Hepatic stellate cell (primary cell): ENCODE measurements around the gene PDSS2.
"Not testable (repeated sequence)": the region's sequence is repeated elsewhere in the genome, so short reads cannot be mapped to it uniquely, and the experiment has no call there.

Experiments used
- DNase-seq: peaks from one replicate; pipeline ENCODE4 v3.0.0; 2011; ENCODE audit warnings: low spot score

Gene PDSS2

DNA sequence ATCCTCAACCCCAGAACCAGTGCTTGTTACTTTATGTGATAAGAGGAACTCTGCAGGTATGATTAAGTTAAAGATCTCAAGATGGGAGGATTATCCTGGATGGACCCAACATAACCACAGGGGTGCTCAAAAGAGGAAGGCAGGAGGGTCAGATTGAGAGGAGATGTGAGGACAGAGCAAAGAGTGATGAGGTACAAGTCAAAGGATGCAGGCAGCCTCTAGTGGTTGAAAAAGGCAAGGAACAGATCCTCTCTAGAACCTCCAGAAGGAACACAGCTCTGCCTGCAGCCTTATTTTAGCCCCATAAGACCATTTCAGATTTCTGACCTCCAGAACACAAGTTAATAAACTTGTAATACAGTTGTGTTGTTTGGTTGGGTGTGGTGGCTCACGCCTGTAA, 41.2 kb downstream of the PDSS2 start:
- DNase-seq, result peak; percentile 29

DNA sequence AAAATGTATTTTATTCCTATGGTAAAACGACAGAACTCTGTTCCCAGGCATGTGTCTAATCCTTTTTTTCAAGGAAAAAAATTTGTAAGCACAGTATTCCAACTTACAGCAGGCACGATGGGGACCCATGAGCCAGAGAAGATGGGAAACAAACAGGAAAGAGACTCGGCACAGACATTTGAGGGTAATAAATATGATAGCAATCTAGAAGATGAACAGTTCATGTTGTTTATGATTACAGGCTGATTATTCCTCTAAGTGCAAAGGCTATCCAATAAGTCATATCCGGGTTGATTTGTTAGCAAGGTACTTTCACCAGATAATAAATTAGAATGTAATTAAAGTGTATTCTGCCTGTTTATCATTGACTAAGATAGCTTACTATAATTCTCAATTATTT, 43.2 kb downstream of the PDSS2 start:
- no peak for DNase-seq

DNA sequence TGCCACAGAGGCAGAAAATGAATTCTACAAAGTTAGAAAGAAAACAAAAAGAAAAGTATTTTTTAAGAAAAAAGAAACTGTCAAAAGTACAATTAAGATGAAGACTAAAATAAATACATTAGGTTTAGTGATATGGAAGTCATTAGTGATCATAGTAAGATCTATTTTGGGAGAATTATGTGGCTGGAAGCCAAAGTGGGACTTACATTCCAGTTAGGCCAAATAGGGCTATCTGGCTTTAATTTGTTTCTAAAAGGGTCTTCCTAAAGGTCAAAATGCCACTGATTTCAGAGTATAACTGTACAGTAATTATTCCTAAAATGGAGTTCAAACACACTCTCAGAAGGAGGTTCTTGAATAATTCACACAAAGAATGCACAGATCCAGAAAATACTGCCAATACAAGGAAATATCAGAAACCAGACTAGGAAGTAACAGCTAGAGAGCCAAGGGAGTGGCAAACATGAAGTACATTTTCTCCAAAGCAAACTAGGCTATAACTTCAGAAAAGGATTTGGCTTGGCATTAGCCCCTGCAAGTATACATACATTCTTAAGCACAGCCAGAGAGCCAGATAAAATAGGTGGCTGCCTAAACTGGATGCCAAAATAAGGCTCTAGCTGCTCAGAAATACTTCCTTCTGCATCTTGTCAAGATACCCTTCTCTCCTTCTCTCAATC, 45.3 kb downstream of the PDSS2 start:
- no peak for DNase-seq

DNA sequence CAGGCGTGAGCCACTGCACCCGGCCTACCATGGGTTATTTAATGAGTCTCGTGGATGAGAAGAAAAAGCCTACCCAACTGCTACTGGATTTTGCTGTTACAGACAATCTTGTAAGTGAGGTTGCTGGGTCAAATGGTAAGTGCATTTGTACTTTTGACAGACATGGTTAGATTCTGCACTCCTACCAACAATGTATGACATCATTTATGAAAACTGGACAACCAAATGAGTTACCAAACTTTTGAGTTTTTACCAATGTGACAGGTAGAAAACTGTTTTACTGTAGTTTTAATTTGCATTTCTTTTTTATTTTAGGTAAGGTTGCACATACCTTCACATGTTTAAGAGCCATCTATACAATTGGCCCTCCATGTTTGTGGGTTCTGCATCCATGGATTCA, 48.2 kb downstream of the PDSS2 start:
- DNase-seq, result no peak

DNA sequence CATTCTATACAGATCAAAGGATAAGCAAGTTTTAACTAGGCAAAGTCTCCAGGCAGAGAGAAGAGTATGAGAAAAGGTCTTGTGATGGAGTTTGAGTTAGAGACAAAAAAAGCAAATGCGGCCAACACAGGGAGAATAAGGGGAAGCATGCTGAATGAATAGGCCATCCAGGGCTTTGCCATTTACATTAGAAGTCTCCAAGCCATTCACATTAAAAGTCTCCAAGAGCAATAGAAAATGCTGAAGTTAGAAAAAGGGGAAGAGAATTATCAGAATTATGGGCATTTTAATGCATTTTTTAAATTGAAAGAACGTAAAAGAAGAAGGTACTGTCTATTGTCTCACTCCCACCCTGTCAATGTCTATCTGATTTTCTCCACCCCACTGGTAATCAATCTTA, 49.4 kb downstream of the PDSS2 start:
- DNase-seq, result no peak

DNA sequence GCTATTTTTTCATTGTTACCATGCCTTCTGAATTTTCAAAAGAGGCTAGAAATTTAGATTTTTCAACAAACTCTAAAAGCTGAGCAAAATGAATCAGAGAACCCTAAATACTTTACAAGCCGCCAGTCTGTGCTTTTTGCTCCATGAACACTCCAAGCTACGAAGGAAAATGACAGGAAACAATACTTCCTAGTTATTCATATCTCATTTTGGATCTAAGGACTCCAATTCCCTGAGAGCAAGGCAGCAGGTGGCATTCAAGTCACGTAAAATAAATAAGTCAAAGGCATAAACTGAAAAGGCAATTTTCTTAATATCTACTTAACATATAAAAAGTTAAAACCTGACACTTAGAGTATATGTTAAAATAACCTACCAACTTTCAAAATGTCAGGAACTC, 50.6 kb downstream of the PDSS2 start:
- no peak for DNase-seq

DNA sequence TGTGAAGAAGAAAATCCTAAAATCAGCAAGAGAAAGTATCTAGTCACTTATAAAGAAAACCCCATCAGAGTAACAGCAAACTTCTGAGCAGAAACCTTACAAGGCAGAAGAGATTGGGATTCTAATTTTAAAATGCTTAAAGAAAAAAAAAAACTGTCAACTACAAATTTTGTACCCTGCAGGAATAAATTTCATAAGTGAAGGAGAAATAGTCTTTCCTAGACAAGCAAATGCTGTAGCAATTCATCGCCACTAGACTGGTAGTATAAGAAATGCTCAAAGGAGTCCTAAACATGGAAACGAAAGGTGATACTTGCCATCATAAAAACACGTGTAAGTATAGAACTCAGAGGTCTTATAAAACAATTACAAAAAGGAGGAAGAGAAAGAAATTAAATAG, 54.4 kb downstream of the PDSS2 start:
- no peak for DNase-seq

DNA sequence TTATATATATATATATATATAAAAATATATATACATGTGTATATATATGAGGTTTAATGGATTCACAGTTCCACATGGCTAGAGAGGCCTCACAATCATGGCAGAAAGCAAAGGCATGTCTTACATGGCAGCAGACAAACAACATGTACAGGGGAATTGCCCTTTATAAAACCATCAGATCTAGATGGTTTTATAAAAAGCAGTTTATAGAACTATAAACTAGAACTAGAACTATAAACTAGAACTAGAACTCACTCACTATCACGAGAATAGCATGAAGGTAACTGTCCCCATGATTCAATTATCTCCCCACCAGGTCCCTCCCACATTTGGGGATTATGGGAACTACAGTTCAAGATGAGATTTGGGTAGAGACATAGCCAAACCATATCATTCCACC, 56.8 kb downstream of the PDSS2 start:
- no peak for DNase-seq

DNA sequence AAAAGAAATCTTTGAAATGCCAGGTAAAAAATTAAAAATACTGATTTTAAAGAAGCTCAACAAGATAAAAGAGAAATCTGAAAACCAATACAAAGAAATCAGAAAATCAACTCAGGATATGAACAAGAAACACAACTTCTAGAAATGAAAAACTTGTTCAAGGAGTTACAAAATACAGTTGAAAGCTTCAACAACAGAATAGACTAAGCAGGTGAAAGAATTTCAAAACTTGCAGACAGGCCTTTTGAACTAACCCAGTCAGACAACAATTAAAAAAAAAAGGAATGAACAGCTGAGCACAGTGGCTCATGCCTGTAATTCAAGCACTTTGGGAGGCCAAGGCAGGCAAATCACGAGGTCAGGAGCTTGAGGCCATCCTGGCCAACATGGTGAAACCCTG, 57.8 kb downstream of the PDSS2 start:
- no peak for DNase-seq

DNA sequence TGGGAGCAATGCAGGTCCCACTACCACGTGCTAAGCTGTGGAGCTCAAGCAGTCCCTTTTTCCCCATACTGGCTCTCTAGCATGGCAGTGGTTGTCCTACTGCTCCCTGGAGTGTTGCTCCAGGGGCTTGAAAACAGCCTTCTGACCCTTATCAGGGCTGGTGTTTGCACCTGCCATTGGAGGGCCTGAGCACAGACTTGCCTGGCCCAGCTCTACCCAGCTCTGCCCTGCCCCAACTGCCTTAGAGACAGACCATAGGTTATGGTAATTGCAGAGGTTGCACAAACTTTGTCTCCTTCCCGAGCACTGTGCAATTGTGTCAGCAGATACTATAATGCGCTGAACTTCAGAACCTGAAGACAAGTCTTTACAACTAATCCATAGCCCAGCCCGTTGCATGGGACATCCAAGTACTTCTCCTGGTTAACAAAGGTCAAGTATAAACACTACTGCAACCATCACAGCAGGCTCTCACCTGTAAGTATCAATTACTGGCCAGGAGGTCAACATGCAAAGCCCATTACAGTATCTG, 58.7 kb downstream of the PDSS2 start:
- no peak for DNase-seq

DNA sequence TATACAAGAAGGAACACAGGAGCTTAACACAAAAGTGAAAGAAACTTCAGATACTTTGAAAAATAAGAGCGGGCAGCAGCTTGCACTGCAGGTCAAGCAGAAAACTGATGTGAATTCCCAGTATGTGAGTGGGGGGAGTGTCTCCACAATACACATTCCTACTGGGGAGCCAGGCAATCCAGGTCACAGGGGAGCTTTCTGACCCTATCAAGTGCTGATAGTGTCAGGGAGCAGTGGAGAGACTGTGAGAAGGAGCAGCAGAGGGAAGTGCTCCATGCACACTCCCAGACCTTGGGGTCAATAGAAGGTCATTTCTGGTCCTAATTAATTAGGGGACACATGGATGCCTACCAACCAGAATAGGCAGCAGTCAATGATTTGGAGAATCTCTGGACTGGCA, 59.4 kb downstream of the PDSS2 start:
- no peak for DNase-seq

DNA sequence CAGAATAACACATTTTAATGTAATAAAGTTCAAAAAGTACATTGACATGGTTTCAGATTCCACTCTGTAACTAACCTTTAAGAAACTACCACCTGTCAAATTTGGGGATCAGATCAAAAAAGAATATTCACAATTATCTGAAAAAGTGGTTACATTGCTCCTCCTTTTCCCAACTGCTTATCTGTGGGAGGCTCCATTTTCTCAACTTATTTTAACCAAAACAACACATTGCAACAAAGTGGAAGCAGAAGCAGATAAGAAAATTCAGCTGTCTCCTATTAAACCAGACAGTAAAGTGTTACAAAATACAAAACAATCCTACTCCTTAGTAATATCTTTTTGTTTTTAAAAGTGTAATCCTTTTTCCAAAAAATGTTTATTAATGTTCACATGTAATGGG, 61.4 kb downstream of the PDSS2 start:
- no peak for DNase-seq

DNA sequence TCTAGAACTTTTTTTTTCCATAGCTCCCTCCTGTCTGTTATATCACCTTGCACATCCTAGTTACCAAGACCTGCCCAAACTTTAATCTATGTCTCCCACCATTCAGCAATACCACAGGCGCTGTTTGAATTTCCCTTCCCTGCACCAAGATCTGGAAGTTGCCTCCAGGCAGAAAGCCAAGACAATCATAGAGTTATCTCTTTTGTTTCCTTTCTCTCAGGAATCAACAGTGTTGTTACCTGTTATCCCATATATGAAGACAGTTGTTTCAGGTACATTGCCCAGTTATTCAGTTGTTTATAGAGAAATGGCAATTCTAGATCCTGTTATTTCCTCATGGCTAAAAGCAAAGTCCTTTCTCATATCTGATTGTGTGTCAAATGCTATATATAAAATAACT, 63.2 kb downstream of the PDSS2 start:
- no peak for DNase-seq

DNA sequence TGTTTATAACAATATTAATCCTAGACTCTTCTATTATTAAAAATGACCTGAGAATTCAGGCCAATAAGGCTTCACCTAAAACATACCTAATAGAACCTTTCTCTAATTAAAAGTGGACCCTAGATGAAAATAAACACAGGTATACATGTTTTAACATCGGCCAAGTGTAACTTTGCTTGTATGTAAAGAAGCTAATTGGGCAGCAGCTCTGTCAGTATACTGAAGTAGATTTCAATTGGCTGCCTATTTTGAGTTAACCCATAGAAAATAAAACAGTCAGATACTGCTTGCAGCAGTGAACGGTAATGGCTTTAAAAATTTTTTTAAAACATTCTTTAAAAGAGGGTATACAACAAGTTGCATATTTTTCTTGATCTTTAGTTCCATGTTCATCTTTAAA, 67.3 kb downstream of the PDSS2 start:
- DNase-seq, result no peak

DNA sequence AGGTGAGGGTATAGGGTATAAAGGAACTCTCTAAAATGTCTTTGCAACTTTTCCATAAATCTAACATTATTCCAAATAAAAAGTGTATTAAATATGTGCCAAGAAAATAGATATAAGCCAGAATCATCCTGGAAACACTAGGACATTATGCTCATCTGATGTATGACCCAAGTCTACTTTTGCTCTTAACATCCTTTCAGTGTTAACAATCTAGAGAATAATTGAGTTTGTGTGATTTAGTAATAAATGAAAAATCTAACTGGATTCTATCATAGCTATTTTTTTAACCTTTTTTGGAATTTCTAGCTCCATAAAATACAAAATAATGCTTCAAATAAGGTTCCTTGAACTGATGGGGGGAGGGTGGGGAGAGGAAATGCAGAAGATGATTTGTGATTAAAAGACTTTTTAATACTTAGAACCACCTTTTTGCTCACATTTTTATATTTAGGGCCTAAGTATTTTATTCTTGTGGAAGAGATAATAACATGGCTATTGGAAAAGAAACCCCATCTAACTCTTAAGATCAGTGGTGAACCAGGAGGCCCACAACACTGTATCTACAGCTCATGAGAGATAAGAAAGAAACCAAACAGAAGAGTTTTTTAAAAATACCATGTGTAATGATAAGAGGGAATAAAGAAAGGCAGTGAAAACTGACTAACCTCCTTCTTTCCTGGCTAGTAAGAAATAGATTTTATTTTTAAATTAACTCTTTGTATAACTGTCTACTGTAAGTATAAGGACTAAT, 68.5 kb downstream of the PDSS2 start:
- no peak for DNase-seq

DNA sequence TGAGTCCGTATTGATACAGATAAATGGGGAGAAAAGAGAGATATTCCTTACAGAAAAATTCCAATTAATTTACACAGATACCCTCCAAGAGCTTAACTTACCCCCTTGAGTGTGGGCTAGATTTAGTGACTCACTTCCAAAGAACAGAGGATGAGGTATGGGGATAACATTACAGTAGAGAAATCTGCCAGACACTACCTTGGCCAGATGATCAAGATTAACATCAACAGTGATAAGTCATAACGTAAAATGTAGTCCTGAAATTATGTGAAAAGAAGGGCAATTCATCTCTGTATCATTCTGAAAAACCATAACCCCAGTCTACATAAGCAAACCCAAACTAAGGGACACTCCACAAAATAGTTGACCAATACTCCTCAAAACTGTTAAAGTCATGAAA, 69.3 kb downstream of the PDSS2 start:
- DNase-seq, result no peak

DNA sequence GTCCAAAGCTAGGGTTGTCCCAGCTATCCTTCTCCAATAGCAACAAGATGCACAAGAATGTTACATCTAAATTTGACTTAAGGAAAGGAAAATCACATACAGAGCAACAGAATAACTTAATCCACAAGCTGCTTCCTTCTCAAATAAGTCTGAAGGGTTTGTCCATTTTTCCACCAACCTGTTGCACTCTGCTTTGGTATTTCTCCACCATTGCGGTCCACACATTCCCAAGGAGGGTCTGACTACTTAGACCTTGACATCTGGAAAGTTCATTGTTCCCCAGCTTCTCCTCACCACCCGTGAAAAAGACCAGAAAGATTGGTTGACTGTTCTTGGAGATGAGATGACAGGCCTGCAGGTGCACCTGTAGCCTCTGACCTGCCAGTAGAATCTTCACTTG, 72.5 kb downstream of the PDSS2 start:
- DNase-seq, result no peak

DNA sequence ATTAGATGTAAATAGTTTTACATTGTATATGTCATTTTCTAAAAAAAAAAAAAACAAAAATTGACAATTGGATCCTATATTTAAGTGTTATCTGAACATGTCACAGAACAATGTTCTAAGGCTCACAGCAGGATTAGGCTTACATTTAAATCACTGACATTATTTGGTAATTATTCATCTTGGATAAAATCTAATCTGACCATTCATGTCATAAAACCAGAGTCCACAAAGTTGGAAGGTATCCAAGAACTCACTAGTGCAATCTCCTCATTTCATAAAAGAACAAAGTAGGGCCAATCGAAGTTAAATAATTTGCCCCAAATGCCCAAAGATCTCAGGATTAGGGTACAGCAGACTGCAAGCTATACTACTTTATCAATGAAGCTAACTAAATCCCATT, 73.0 kb downstream of the PDSS2 start:
- DNase-seq, result no peak

DNA sequence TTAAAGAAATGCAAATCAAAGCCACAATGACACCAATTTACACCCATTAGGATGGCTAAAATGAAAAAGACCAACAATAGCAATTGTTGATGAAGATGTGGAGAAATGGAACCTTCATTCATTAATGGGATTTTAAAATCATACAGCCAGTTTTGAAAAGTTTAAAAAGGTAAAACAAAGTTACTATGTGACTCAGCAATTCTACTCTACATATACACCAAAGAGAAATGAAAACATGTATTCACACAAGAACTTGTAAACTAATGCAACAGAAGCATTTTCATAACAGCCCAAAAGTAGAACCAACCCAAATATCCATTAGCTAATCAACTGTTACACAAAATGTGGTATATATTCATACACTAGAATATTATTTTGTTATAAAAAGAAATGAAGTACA, 75.7 kb downstream of the PDSS2 start:
- DNase-seq, result no peak

DNA sequence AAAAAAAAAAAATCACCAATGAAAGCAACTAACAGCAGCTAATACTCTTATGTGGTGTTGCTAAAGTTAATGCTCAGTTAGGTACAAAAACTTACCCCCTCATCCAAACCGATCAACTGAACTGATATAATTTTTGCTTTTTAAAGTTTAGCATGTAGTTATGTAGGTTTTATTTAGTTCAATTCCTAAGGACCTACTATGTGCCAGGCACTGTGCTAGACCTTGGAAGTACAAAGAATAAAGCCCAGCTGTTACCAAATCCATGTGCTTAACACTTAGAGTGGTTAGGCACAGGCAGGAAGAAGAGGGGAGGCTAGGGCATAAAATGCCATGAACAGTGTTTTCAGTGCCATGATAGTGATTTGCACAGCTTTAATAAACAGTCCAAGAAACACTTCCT, 85.1 kb downstream of the PDSS2 start:
- no peak for DNase-seq

DNA sequence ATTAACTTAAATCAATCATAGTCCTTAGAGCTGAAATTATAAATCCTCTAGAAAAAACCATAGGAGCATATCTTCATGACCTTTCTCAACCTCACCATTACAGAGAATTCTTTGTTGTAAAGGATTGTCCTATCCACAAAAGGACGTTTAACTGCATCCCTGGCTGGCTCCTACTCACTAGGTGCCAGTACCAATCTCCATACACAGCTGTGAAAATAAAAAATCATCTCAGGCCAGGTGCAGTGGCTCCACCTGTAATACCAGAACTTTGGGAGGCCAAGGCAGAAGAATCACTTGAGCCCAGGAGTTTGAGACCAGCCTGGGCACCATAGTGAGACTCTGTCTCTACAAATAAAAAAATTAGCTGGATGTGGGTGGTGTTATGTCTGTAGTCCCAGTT, 89.9 kb downstream of the PDSS2 start:
- DNase-seq, result no peak

DNA sequence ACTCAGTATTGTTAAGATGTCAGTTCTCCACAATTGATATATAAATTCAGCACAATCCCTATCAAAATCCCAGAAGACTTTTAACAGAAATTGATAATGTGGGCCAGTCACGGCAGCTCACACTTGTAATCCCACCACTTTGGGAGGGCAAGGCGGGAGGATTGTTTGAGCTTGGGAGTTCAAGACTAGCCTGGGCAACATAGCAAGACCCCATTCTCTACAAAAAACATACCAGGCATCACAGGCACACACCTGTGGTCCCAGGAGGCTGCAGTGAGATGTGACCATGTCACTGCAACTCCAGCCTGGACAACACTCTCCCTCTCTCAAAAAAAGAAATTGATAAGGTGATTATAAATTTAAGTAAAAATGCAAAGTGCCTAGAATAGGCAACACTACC, 90.9 kb downstream of the PDSS2 start:
- no peak for DNase-seq

DNA sequence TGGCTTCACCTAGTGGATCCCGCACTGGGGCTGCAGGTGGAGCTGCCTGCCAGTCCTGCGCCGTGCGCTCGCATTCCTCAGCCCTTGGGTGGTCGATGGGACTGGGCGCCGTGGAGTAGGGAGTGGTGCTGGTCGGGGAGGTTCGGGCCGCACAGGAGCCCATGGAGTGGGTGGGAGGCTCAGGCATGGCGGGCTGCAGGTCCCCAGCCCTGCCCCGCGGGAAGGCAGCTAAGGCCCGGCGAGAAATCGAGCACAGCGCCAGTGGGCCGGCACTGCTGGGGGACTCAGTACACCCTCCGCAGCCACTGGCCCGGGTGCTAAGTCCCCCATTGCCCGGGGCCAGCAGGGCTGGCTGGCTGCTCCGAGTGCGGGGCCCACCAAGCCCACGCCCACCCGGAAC, 95.2 kb downstream of the PDSS2 start:
- DNase-seq, result not testable (repeated sequence)
